ENCODE data around the gene SIM2.

The SIM2 gene

DNA sequence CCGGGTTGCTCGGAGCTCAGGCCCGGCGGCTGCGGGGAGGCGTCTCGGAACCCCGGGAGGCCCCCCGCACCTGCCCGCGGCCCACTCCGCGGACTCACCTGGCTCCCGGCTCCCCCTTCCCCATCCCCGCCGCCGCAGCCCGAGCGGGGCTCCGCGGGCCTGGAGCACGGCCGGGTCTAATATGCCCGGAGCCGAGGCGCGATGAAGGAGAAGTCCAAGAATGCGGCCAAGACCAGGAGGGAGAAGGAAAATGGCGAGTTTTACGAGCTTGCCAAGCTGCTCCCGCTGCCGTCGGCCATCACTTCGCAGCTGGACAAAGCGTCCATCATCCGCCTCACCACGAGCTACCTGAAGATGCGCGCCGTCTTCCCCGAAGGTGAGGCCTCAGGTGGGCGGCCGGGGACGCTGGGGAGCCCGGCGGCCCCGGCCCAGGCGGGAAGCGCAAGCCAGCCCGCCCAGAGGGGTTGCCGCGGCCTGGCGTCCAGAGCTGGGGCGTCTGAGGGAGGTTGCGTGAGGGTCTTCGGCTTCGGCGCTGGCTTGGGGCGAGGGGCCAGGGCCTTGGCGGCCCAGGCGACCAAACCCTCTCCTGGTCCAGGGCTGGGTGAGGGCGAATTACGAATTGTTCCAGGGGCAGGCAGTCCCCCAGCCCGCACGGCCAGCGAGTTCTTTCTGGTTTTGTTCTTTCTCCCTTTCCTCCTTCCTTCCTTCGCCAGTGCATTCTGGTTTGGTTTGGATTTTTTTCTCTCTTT, 805 bp downstream of the SIM2 start:
- TF ChIP-seq EZH2 (IDR thresholded peaks at IDR 0.05; ENCODE audit: borderline replicate concordance, low read depth, low read length, severe bottlenecking): no peak
- TF ChIP-seq, protein P1, sequence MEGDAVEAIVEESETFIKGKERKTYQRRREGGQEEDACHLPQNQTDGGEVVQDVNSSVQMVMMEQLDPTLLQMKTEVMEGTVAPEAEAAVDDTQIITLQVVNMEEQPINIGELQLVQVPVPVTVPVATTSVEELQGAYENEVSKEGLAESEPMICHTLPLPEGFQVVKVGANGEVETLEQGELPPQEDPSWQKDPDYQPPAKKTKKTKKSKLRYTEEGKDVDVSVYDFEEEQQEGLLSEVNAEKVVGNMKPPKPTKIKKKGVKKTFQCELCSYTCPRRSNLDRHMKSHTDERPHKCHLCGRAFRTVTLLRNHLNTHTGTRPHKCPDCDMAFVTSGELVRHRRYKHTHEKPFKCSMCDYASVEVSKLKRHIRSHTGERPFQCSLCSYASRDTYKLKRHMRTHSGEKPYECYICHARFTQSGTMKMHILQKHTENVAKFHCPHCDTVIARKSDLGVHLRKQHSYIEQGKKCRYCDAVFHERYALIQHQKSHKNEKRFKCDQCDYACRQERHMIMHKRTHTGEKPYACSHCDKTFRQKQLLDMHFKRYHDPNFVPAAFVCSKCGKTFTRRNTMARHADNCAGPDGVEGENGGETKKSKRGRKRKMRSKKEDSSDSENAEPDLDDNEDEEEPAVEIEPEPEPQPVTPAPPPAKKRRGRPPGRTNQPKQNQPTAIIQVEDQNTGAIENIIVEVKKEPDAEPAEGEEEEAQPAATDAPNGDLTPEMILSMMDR (IDR thresholded peaks at IDR 0.05; ENCODE audit: borderline replicate concordance, extremely low read depth, low read length, poor library complexity, severe bottlenecking): no peak
- H3K4me3 ChIP-seq (ENCODE audit: low read depth in 1 of 2, low read length in 2 of 2): peak overlapping the region; percentile 35 to 73; a peak in 3 of 4 replicates
- no peak for ATAC-seq (ENCODE audit: insufficient read depth, low read depth)
- H3K9ac ChIP-seq (ENCODE audit: low read depth, low read length): peak overlapping the region; percentile 81
- no peak for DNase-seq
- no peaks in the 10 kb centered on the region for H3K27me3 ChIP-seq (ENCODE audit: insufficient read depth, low read length, poor library complexity)
- no peaks in the 10 kb centered on the region for H3K36me3 ChIP-seq (ENCODE audit: insufficient read depth, low read length)
- peaks cover 5% of the 10 kb centered on the region for H3K9me3 ChIP-seq (ENCODE audit: insufficient read depth, low read length, severe bottlenecking)
- H3K79me2 ChIP-seq (ENCODE audit: insufficient read depth, low read length): peaks cover 35% of the 10 kb centered on the region
- H3K4me1 ChIP-seq (ENCODE audit: insufficient read depth, low read length): peaks cover 31% of the 10 kb centered on the region
- H4K20me1 ChIP-seq (ENCODE audit: insufficient read depth, low read length): no peaks in the 10 kb centered on the region
- peak overlapping the region; percentile 68 for H3K4me2 ChIP-seq (ENCODE audit: insufficient read depth, low read length)
- H3K27ac ChIP-seq (ENCODE audit: low read length): peak overlapping the region; percentile 86
- H2AFZ ChIP-seq (ENCODE audit: low read depth, low read length): peak overlapping the region; percentile 75

DNA sequence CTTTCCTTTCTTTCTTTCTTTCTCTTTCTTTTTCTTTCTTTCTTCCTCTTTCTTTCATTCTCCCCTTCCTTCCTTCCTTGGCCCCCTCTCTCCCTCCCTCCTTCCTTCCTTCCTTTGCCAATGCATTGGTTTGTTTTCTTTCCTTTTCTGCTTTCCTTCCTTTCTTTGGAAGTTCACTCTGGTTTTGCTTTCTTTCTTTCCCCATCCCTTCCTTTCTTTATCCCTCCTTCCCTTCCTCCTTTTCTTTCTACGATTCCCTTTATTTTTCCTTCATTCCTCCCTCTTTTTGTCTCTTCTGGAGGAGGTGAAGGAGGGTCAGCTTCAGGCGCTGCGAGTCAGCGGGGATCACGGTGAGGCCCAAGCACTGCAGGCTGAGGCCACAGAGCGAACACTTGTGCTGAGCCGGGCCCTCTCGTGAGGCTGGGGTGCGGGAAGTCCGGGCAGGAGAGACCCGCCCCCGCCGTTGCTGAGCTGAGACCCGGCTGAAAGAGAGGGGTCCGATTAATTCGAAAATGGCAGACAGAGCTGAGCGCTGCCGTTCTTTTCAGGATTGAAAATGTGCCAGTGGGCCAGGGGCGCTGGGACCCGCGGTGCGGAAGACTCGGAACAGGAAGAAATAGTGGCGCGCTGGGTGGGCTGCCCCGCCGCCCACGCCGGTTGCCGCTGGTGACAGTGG, 1.5 kb downstream of the SIM2 start:
- Histone ChIP-seq H3K79me2 (ENCODE audit: insufficient read depth, low read length) (peaks cover 35% of the 10 kb centered on the region), H3K4me2 (ENCODE audit: insufficient read depth, low read length) (peak overlapping the region; percentile 68), H3K36me3 (ENCODE audit: insufficient read depth, low read length) (no peaks in the 10 kb centered on the region), H4K20me1 (ENCODE audit: insufficient read depth, low read length) (no peaks in the 10 kb centered on the region), H2AFZ (ENCODE audit: low read depth, low read length) (peak overlapping the region; percentile 75), H3K9ac (ENCODE audit: low read depth, low read length) (peak overlapping the region; percentile 81), H3K4me1 (ENCODE audit: insufficient read depth, low read length) (peaks cover 31% of the 10 kb centered on the region), H3K9me3 (ENCODE audit: insufficient read depth, low read length, severe bottlenecking) (peaks cover 5% of the 10 kb centered on the region), H3K27ac (ENCODE audit: low read length) (peak overlapping the region; percentile 86), H3K4me3 (ENCODE audit: low read depth in 1 of 2, low read length in 2 of 2) (peak overlapping the region; percentile 35 to 73; a peak in 3 of 4 replicates), H3K27me3 (ENCODE audit: insufficient read depth, low read length, poor library complexity) (no peaks in the 10 kb centered on the region)
- TF ChIP-seq EZH2 (IDR thresholded peaks at IDR 0.05; ENCODE audit: borderline replicate concordance, low read depth, low read length, severe bottlenecking): no peak
- TF ChIP-seq, protein P1 (IDR thresholded peaks at IDR 0.05; ENCODE audit: borderline replicate concordance, extremely low read depth, low read length, poor library complexity, severe bottlenecking): no peak
- DNase-seq (peak; percentile 57), ATAC-seq (ENCODE audit: insufficient read depth, low read depth) (peak; percentile 68)

DNA sequence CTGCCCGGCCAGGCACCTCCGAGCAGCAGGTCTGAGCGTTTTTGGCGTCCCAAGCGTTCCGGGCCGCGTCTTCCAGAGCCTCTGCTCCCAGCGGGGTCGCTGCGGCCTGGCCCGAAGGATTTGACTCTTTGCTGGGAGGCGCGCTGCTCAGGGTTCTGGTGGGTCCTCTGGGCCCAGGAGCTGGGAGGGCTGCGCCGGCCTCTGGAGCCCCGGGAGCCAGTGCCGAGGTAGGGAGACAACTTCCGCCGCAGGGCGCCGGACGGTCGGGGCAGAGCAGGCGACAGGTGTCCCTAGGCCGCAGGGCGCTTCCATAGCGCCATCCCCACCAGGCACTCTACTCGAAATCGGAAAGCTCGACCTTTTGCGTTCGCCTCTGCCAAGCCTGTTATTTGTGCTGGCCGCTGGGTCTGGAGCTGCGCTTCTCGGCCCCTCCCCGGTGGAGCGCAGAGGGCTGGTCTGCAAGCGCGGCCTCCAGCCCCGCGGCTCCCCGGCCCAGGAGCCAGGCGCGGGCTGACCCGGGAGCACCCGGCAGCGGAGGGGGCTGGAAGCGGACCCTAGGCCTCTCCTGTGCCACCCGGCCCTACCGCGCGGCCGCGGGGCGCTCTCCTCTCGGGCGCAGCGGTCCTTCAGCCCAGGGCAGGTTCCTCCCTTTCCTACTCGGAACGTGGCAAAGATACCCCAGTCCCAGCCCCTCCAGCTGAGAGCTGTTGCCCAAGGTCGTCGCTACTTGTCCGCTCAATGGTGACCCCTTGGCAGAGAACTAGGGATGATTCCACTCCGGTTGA, 2.2 kb downstream of the SIM2 start:
- DNase-seq (peak; percentile 51), ATAC-seq (ENCODE audit: insufficient read depth, low read depth) (peak; percentile 67)
- H3K79me2 ChIP-seq (ENCODE audit: insufficient read depth, low read length): peaks cover 35% of the 10 kb centered on the region
- peak overlapping the region; percentile 35 to 73; a peak in 3 of 4 replicates for H3K4me3 ChIP-seq (ENCODE audit: low read depth in 1 of 2, low read length in 2 of 2)
- H2AFZ ChIP-seq (ENCODE audit: low read depth, low read length): peak overlapping the region; percentile 75
- H3K27me3 ChIP-seq (ENCODE audit: insufficient read depth, low read length, poor library complexity): no peaks in the 10 kb centered on the region
- no peak for TF ChIP-seq EZH2 (IDR thresholded peaks at IDR 0.05; ENCODE audit: borderline replicate concordance, low read depth, low read length, severe bottlenecking)
- TF ChIP-seq, protein P1 (IDR thresholded peaks at IDR 0.05; ENCODE audit: borderline replicate concordance, extremely low read depth, low read length, poor library complexity, severe bottlenecking): peak; percentile 30
- H3K9me3 ChIP-seq (ENCODE audit: insufficient read depth, low read length, severe bottlenecking): peaks cover 5% of the 10 kb centered on the region
- H3K27ac ChIP-seq (ENCODE audit: low read length): peak overlapping the region; percentile 86
- H4K20me1 ChIP-seq (ENCODE audit: insufficient read depth, low read length): no peaks in the 10 kb centered on the region
- H3K36me3 ChIP-seq (ENCODE audit: insufficient read depth, low read length): no peaks in the 10 kb centered on the region
- peak overlapping the region; percentile 81 for H3K9ac ChIP-seq (ENCODE audit: low read depth, low read length)
- peak overlapping the region; percentile 68 for H3K4me2 ChIP-seq (ENCODE audit: insufficient read depth, low read length)
- H3K4me1 ChIP-seq (ENCODE audit: insufficient read depth, low read length): peaks cover 36% of the 10 kb centered on the region

Measured in DND-41 (cell line).